ENCODE results near the gene CDC5L.

The CDC5L gene

GRCh38 chr6:44476849-44477248 lies 89.3 kb downstream of the CDC5L start:
- no peak for DNase-seq

- no peak for DNase-seq
Measured at GRCh38 chr6:44477293-44477894, 89.9 kb downstream of the CDC5L start.

GRCh38 chr6:44478158-44478557 lies 90.7 kb downstream of the CDC5L start:
- DNase-seq, result no peak

- DNase-seq, result no peak
Measured at GRCh38 chr6:44478591-44479254, 91.2 kb downstream of the CDC5L start.

- no peak for DNase-seq
Measured at GRCh38 chr6:44480097-44480541, 92.6 kb downstream of the CDC5L start.

GRCh38 chr6:44481056-44481455 lies 93.5 kb downstream of the CDC5L start:
- DNase-seq, result no peak

- DNase-seq, result no peak
Measured at GRCh38 chr6:44481760-44482159, 94.3 kb downstream of the CDC5L start.

GRCh38 chr6:44485601-44486401 lies 98.3 kb downstream of the CDC5L start:
- DNase-seq, result no peak

GRCh38 chr6:44487002-44487401 lies 99.5 kb downstream of the CDC5L start:
- no peak for DNase-seq

GRCh38 chr6:44487586-44487985 lies 100.1 kb downstream of the CDC5L start:
- DNase-seq, result no peak

GRCh38 chr6:44489910-44490604 lies 102.6 kb downstream of the CDC5L start:
- no peak for DNase-seq

- DNase-seq, result no peak
Measured at GRCh38 chr6:44493132-44493531, 105.6 kb downstream of the CDC5L start.

GRCh38 chr6:44493593-44493992 lies 106.1 kb downstream of the CDC5L start:
- no peak for DNase-seq

GRCh38 chr6:44494011-44494501 lies 106.5 kb downstream of the CDC5L start:
- DNase-seq, result no peak

- DNase-seq, result no peak
Measured at GRCh38 chr6:44495036-44495901, 107.8 kb downstream of the CDC5L start.

GRCh38 chr6:44496665-44497369 lies 109.3 kb downstream of the CDC5L start:
- DNase-seq, result no peak

- DNase-seq, result no peak
Measured at GRCh38 chr6:44497807-44498206, 110.3 kb downstream of the CDC5L start.

- DNase-seq, result no peak
Measured at GRCh38 chr6:44498436-44498835, 110.9 kb downstream of the CDC5L start.

GRCh38 chr6:44499609-44500008 lies 112.1 kb downstream of the CDC5L start:
- no peak for DNase-seq
